NB4 (cell line): ENCODE measurements around the gene SETD1B.
A peak's percentile ranks its signal among the peaks of the same experiment; 100 is the strongest.
"Not testable (repeated sequence)": the region's sequence is repeated elsewhere in the genome, so short reads cannot be mapped to it uniquely, and the experiment has no call there.

Experiments
- DNase-seq: peaks from one replicate; pipeline ENCODE4 v3.0.0; 2010; ENCODE audit warnings: low read depth
- H3K4me3 ChIP-seq: one replicate; pipeline ENCODE4 v1.5.1; 2011; ENCODE audit warnings: mild to moderate bottlenecking, low read depth, low read length, moderate library complexity
- MYC ChIP-seq: IDR thresholded peaks from 2 replicates; pipeline ENCODE4 v1.6.1; 2011; ENCODE audit warnings: low read depth, low read length
- POLR2A ChIP-seq: IDR thresholded peaks from 2 replicates; pipeline ENCODE4 v1.6.1; 2011; ENCODE audit warnings: mild to moderate bottlenecking; ENCODE audit not compliant: insufficient read length; ENCODE audit errors: extremely low read depth
- TF ChIP-seq, protein P1 (sequence below): IDR thresholded peaks from 2 replicates; pipeline ENCODE4 v1.6.1; 2011; ENCODE audit warnings: low read depth, low read length
- TF ChIP-seq, protein P2 (sequence below): IDR thresholded peaks from one replicate; pipeline ENCODE4 v1.5.1; 2012; ENCODE audit warnings: low read depth, low read length

Gene SETD1B

DNA sequence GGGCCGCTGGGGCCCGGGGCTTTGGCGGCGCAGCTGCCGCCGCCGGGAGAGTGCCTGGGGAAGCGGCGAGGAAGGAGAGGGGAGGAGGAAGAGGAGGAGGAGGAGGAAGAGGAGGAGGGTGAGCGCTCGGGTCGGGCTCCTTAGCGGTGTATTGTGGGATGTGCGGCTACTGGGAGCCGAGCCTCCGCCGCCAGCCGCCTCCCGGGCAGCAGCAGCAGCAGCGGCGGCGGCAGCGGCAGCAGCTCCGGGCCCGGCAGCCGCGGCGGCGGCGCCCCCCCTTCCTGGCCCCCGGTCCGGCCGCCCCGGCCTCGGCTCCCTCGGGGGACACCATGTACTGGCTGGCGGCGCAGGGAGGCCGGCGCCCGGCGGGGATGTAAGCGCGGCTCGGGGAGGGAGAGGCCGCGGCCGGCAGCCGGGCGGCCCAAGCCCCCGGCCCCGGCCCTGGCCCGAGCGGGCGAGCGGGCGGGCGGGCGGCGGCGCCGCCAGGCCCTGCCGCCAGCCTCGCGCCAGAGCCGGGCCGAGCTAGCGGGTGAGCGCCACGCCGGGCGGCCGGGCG is at the start of gene SETD1B:
SETD1B (plus strand) TSS at position 149 of the 556 bp plus-strand sequence. CDS start 729 bp downstream, outside the sequence.
- peak within 1 kb of the TSS; percentile 78 for H3K4me3 ChIP-seq
- TF ChIP-seq POLR2A, result peak; percentile 38
- TF ChIP-seq, protein P1, sequence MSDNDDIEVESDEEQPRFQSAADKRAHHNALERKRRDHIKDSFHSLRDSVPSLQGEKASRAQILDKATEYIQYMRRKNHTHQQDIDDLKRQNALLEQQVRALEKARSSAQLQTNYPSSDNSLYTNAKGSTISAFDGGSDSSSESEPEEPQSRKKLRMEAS, result no peak
- peak; percentile 91 for DNase-seq

DNA sequence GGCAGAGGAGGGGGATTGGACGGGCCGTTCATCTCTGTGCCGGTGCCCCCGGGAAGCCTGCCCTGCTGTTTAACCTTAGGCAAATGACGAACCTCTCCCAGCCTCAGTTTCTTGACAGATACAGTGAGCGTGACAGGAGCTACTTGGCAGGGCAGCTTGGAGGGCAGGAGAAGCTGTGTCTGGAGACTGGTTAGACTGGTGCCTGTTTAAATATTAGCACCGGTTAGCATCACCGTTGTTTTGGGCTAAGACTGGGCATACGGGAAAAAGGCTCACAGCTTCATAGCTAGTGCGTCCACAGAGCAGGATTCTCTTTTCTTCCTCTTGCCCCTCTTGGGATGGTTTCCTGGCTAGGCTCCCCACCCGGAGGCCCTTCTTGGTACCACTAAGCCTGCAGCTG is 49.0 kb upstream of the SETD1B start:
- no peak overlapping the region for H3K4me3 ChIP-seq
- no peak for DNase-seq
- TF ChIP-seq, protein P1, result no peak

DNA sequence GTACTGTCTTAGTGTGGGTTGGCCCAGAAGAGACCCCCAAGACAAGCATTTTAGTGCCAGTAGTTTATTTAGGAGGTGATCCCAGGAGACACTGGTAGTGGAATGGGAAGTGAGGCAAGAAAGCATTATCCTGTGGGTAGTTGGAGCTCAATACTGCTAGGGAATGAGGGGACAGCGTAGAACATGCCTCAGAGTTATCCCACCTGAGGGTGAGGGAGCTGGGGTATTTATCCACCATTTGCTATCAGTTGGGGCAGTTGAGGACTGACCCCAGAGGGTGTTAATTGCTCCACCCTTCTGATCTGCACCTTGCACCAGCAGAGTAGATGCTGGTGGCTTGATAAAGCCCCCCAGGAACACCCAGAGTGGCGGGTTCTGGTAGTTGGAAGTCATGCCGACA is 48.2 kb upstream of the SETD1B start:
- TF ChIP-seq, protein P2, sequence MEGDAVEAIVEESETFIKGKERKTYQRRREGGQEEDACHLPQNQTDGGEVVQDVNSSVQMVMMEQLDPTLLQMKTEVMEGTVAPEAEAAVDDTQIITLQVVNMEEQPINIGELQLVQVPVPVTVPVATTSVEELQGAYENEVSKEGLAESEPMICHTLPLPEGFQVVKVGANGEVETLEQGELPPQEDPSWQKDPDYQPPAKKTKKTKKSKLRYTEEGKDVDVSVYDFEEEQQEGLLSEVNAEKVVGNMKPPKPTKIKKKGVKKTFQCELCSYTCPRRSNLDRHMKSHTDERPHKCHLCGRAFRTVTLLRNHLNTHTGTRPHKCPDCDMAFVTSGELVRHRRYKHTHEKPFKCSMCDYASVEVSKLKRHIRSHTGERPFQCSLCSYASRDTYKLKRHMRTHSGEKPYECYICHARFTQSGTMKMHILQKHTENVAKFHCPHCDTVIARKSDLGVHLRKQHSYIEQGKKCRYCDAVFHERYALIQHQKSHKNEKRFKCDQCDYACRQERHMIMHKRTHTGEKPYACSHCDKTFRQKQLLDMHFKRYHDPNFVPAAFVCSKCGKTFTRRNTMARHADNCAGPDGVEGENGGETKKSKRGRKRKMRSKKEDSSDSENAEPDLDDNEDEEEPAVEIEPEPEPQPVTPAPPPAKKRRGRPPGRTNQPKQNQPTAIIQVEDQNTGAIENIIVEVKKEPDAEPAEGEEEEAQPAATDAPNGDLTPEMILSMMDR, result no peak
- no peak for TF ChIP-seq MYC
- TF ChIP-seq, protein P1, result no peak
- DNase-seq, result peak; percentile 4
- no peak overlapping the region for H3K4me3 ChIP-seq

DNA sequence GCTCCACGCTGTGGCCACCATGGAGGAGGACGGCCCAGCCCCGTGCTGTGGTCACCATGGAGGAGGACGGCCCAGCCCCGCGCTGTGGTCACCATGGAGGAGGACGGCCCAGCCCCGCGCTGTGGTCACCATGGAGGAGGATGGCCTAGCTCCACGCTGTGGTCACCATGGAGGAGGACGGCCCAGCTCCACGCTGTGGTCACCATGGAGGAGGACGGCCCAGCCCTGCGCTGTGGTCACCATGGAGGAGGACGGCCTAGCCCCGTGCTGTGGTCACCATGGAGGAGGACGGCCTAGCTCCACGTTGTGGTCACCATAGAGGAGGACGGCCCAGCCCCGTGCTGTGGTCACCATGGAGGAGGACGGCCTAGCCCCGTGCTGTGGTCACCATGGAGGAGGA is 45.3 kb upstream of the SETD1B start:
- not testable (repeated sequence) for H3K4me3 ChIP-seq
- DNase-seq, result peak; percentile 4

DNA sequence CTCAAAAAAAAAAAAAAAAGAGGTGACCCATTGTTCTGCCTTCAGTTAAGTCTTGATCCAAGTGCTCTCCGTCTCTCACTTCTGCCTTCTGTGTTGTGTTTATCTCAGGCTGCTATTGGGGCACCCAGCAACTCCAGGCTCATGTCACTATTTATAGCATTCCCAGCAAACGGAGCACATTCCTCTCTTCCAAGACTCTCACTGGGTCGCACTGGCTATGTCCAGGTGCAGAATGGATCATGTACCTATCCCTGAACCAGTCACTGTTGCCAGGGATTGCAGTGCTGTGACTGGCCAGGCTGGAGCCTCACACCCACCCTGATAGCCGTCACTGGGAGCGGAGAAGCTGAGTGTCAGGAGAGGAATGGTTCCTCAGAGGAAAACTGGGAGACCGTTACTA is 41.5 kb upstream of the SETD1B start:
- H3K4me3 ChIP-seq, result no peak overlapping the region
- TF ChIP-seq, protein P2, result no peak
- TF ChIP-seq POLR2A (no peak), MYC (no peak)
- TF ChIP-seq, protein P1, result no peak
- DNase-seq, result no peak

DNA sequence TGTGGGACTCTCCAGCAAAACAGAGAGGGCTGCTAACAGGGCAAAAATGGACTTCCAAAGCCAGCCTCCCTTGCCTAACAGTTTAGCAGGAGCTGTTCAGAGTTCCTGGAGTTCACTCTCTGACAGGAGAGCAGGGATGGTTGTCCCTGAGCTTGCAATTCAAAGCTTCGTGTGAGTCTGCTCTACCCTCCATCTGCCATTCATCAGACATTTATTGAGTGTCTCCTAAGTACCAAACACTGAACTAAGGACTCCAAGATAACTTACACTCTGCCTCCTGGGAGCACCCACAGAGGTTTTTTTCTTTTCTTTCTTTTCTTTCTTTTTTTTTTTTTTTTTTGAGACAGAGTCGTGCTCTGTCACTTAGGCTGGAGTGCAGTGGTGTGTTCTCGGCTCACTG is 39.0 kb upstream of the SETD1B start:
- no peak for TF ChIP-seq MYC
- H3K4me3 ChIP-seq, result no peak overlapping the region
- DNase-seq, result no peak

DNA sequence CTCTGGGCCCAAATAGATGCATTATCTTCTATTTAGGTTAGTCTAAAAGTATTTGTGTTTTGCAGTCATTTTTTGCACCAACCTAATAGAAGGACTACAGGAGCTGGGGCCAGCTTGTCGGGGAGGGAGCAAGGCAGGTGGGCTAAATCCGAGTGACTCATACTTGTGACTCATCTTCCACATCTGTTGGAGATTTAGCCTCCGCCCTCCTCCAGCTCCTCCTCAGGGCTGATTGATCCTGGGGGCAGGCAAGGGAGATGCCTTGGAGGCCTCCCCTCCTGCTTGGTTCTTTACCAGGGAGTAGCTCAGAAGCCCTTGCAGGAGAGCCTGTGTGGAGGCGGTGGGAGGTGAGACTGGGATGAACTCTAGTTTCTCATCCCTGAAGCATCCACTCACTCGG is 38.2 kb upstream of the SETD1B start:
- peak; percentile 72 for DNase-seq
- no peak overlapping the region for H3K4me3 ChIP-seq
- TF ChIP-seq, protein P1, result no peak
- TF ChIP-seq MYC (no peak), POLR2A (no peak)
- TF ChIP-seq, protein P2, result no peak

DNA sequence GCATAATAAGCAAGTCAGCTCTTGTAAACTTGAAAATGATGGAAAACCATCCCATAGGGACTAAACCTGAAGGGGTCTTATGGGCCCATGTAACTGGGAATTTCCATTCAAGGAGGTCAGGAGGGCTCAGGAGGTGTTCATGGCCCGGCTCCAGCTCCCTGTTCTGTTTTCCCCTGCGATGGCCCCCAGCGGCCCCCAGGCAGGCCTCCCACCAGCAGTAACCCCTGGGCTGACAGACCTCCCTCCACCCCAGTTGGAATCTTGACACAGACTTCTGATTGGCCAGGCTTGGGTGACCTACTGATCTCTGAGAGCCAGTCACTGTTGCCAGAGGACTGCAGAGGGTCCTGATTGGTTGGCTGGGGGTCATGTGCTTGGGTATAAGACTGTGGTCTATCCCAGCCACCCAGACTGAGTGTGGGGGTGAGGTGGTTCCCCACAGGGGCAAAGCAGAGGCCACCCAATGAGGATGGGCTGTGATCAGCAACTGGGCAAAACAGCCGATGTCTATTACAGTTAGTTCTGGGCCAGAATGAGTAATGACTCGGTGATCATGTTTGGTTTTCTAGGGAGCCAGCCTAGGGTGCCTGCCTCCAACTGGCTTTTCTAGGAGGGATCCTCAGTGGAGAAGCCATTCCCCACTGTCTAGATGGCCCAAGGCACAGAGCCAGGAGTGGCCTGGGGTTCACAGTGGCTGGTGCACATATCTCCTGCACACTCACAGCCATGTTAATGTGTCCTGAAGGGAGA is 37.3 kb upstream of the SETD1B start:
- DNase-seq, result peak; percentile 45
- TF ChIP-seq, protein P2, result no peak
- TF ChIP-seq POLR2A (no peak), MYC (no peak)
- TF ChIP-seq, protein P1, result no peak
- no peak overlapping the region for H3K4me3 ChIP-seq
